Neural cell (in vitro differentiated cells): ENCODE results near the gene MYPN. TPM values are rescaled to one million over a fixed set of nuclear protein-coding genes. Genes with fewer than 3 reads are reported as not detected.

ENCODE experiments used
- H2AFZ ChIP-seq: fragments of 200-600, 300-800 bp; sonication (generic), shearing (Covaris generic); 2 replicates; pipeline ENCODE4 v1.6.0; 2014; ENCODE audit warnings: low read depth, mild to moderate bottlenecking, antibody characterized with exemption, low read length, moderate library complexity
- H3F3A ChIP-seq: fragments of 200-600 bp; shearing (Covaris generic); 2 replicates; pipeline ENCODE4 v1.6.1; 2016; ENCODE audit warnings: mild to moderate bottlenecking, moderate library complexity, mixed read lengths, antibody characterized with exemption, low read length; ENCODE audit not compliant: insufficient read depth, poor library complexity, severe bottlenecking
- H3K27ac ChIP-seq: fragments of 200-600, 300-800 bp; sonication (generic), shearing (Covaris generic); 2 replicates; pipeline ENCODE4 v1.5.1; 2014; ENCODE audit warnings: mild to moderate bottlenecking, low read length, moderate library complexity
- H3K27me3 ChIP-seq: fragments of 300-800, 200-600 bp; sonication (generic), shearing (Covaris generic); 2 replicates; pipeline ENCODE4 v1.6.0; 2014; ENCODE audit warnings: mild to moderate bottlenecking, low read depth, low read length, moderate library complexity; ENCODE audit not compliant: insufficient read depth
- H3K36me3 ChIP-seq: fragments of 300-800, 200-600 bp; sonication (generic), shearing (Covaris generic); 2 replicates; pipeline ENCODE4 v1.5.1; 2014; ENCODE audit warnings: mild to moderate bottlenecking, antibody characterized with exemption, low read length, moderate library complexity; ENCODE audit not compliant: insufficient read depth
- H3K4me2 ChIP-seq: fragments of 300-800, 200-600 bp; sonication (generic), shearing (Covaris generic); 2 replicates; pipeline ENCODE4 v1.6.0; 2014; ENCODE audit warnings: mild to moderate bottlenecking, low read length
- H3K4me3 ChIP-seq: fragments of 300-800, 200-600 bp; sonication (generic), shearing (Covaris generic); 2 replicates; pipeline ENCODE4 v1.5.1; 2014; ENCODE audit warnings: mild to moderate bottlenecking, low read length, moderate library complexity
- H3K79me2 ChIP-seq: fragments of 200-600 bp; shearing (Covaris generic); replicated peaks from 2 replicates; pipeline ENCODE4 v1.6.0; 2014; ENCODE audit warnings: mild to moderate bottlenecking, low read length, moderate library complexity; ENCODE audit not compliant: insufficient read depth
- H3K9ac ChIP-seq: fragments of 300-800, 200-600 bp; sonication (generic), shearing (Covaris generic); 2 replicates; pipeline ENCODE4 v1.6.1; 2016; ENCODE audit warnings: mild to moderate bottlenecking, low read length, mixed read lengths
- H3K9me2 ChIP-seq: fragments of 200-600 bp; shearing (Covaris generic); 2 replicates; pipeline ENCODE4 v1.6.1; 2016; ENCODE audit warnings: mild to moderate bottlenecking, low read length, mixed read lengths; ENCODE audit not compliant: insufficient read depth
- H3K9me3 ChIP-seq: fragments of 200-600, 300-800 bp; sonication (generic), shearing (Covaris generic); 2 replicates; pipeline ENCODE4 v1.6.1; 2016; ENCODE audit warnings: mild to moderate bottlenecking, mixed run types, low read length, moderate library complexity, mixed read lengths
- H4K20me1 ChIP-seq: fragments of 200-600 bp; shearing (Covaris generic); 2 replicates; pipeline ENCODE4 v1.6.1; 2016; ENCODE audit warnings: mild to moderate bottlenecking, mixed run types; ENCODE audit not compliant: insufficient read depth
- CTCF ChIP-seq: fragments of 450-650 bp; IDR thresholded peaks from 2 replicates; pipeline ENCODE4 v1.5.1; 2014; ENCODE audit warnings: antibody characterized with exemption, mild to moderate bottlenecking, moderate library complexity; ENCODE audit not compliant: poor library complexity, severe bottlenecking
- EP300 ChIP-seq: fragments of 450-650 bp; conservative IDR thresholded peaks from 2 replicates; pipeline ENCODE4 v1.6.1; 2014; ENCODE audit warnings: antibody characterized with exemption, mild to moderate bottlenecking, moderate library complexity; ENCODE audit not compliant: poor library complexity, severe bottlenecking
- EZH2 ChIP-seq: fragments of 200-600, 300-800 bp; shearing (Covaris generic), sonication (generic); IDR thresholded peaks from 2 replicates; pipeline ENCODE4 v1.6.1; 2014; ENCODE audit warnings: antibody characterized with exemption, low read length, borderline replicate concordance, mild to moderate bottlenecking; ENCODE audit not compliant: insufficient read depth, poor library complexity, severe bottlenecking
- MXI1 ChIP-seq: fragments of 450-650 bp; conservative IDR thresholded peaks from 2 replicates; pipeline ENCODE4 v1.6.1; 2014; ENCODE audit warnings: antibody characterized with exemption, mild to moderate bottlenecking; ENCODE audit not compliant: poor library complexity, severe bottlenecking
- POLR2AphosphoS5 ChIP-seq: IDR thresholded peaks from 2 replicates; pipeline ENCODE4 v1.6.1; 2012
- RAD21 ChIP-seq: fragments of 450-650 bp; conservative IDR thresholded peaks from 2 replicates; pipeline ENCODE4 v1.6.1; 2014; ENCODE audit warnings: antibody characterized with exemption, mild to moderate bottlenecking, moderate library complexity
- REST ChIP-seq: IDR thresholded peaks from 2 replicates; pipeline ENCODE4 v1.6.1; 2012; ENCODE audit warnings: borderline replicate concordance
- SMC3 ChIP-seq: fragments of 450-650 bp; conservative IDR thresholded peaks from 2 replicates; pipeline ENCODE4 v1.6.1; 2014; ENCODE audit warnings: antibody characterized with exemption, mild to moderate bottlenecking, moderate library complexity; ENCODE audit not compliant: poor library complexity
- TAF1 ChIP-seq: IDR thresholded peaks from 2 replicates; pipeline ENCODE4 v1.6.1; 2012; ENCODE audit warnings: low read depth
- polyA plus RNA-seq: library from polyadenylated mRNA; depleted of rRNA; stranded (reverse); fragments of >200 nt; gene quantifications from 2 replicates; pipeline ENCODE4 v1.2.3, GENCODE V29; 2014

The MYPN gene
- polyA plus RNA-seq, 1 donor from 2014 or later, result not detected

DNA sequence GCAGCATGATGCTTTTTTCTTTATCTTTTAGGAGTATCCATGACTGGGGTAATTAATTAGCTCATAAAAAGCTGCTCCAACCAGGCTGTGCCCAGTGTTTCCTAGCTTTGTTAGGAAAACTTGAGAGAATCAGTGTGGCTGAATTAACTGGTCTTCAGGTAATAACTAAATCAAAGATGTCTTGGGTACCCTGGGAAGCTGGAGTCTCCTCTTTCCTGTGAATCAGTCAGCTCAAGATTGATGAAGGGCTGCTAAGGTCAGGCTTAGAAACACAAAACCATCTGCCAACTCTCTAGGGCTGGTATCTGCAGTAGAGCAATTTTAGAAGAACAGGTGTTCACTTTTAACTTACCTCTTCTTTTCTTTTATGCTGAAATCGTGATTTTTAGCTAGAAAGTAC, 144.1 kb downstream of the MYPN start:
- no peak overlapping the region for H3K27ac ChIP-seq
- TF ChIP-seq EZH2 (no peak), MXI1 (no peak), EP300 (no peak), RAD21 (no peak), POLR2AphosphoS5 (no peak), REST (no peak), SMC3 (no peak), CTCF (no peak), TAF1 (no peak)
- no peaks in the 10 kb centered on the region for H3K9me3 ChIP-seq
- H3K4me3 ChIP-seq, result no peak overlapping the region
- no peaks in the 10 kb centered on the region for H3K79me2 ChIP-seq
- H3K4me2 ChIP-seq, result no peak overlapping the region
- H3K36me3 ChIP-seq, result no peaks in the 10 kb centered on the region
- no peaks in the 10 kb centered on the region for H4K20me1 ChIP-seq
- H2AFZ ChIP-seq, result no peak overlapping the region
- no peaks in the 10 kb centered on the region for H3F3A ChIP-seq
- H3K27me3 ChIP-seq, result no peaks in the 10 kb centered on the region
- H3K9ac ChIP-seq, result no peak overlapping the region
- H3K9me2 ChIP-seq, result no peaks in the 10 kb centered on the region

- Histone ChIP-seq H3K9me3 (no peaks in the 10 kb centered on the region), H3K9ac (no peak overlapping the region), H3K36me3 (no peaks in the 10 kb centered on the region), H3K9me2 (no peaks in the 10 kb centered on the region), H3F3A (no peaks in the 10 kb centered on the region), H3K27me3 (no peaks in the 10 kb centered on the region), H3K4me3 (no peak overlapping the region), H4K20me1 (no peaks in the 10 kb centered on the region), H2AFZ (no peak overlapping the region), H3K79me2 (no peaks in the 10 kb centered on the region), H3K27ac (no peak overlapping the region), H3K4me2 (no peak overlapping the region)
- TF ChIP-seq RAD21, result no peak
- no peak for TF ChIP-seq EP300
- TF ChIP-seq MXI1, result no peak
Measured at GRCh38 chr10:68261132-68261856, 152.0 kb downstream of the MYPN start.

Other genes with a start within 250 kb of the MYPN start
- 30.5 and 38.6 TPM in 2 replicates for gene SIRT1, start 224.8 kb upstream of the MYPN start, polyA plus RNA-seq
- gene HERC4, start 34.2 kb upstream of the MYPN start, polyA plus RNA-seq, result 45.6 and 52.5 TPM in 2 replicates
- gene ATOH7, start 122.6 kb downstream of the MYPN start, polyA plus RNA-seq, result 2.5 and 3.0 TPM in 2 replicates
- 66.0 and 74.2 TPM in 2 replicates for gene HNRNPH3, start 222.6 kb downstream of the MYPN start, polyA plus RNA-seq
- gene PBLD, start 223.4 kb downstream of the MYPN start, polyA plus RNA-seq, result 6.4 and 6.7 TPM in 2 replicates